Loucy (cell line): ENCODE results near the gene CAPRIN2.

Experiments used
- H2AFZ ChIP-seq: fragments of 200-600 bp; sonication (generic); 2 replicates; pipeline ENCODE4 v1.6.0; 2016; ENCODE audit warnings: antibody characterized with exemption, mild to moderate bottlenecking, low read length, moderate library complexity
- H3F3A ChIP-seq: fragments of 200-600 bp; 2 replicates; pipeline ENCODE4 v1.6.0; 2016; ENCODE audit warnings: antibody characterized with exemption, low read depth, mild to moderate bottlenecking
- H3K27me3 ChIP-seq: fragments of 200-600 bp; sonication (generic); 2 replicates; pipeline ENCODE4 v1.6.1; 2014; ENCODE audit warnings: low read length, mild to moderate bottlenecking; ENCODE audit not compliant: insufficient read depth, poor library complexity, severe bottlenecking
- H3K36me3 ChIP-seq: fragments of 200-600 bp; sonication (generic); 2 replicates; pipeline ENCODE4 v1.6.1; 2016; ENCODE audit warnings: low read length; ENCODE audit not compliant: insufficient read depth
- H3K4me1 ChIP-seq: fragments of 200-600 bp; sonication (generic); 2 replicates; pipeline ENCODE4 v1.5.1; 2014; ENCODE audit warnings: low read length, mild to moderate bottlenecking; ENCODE audit not compliant: insufficient read depth, poor library complexity, severe bottlenecking
- H3K4me2 ChIP-seq: fragments of 200-600 bp; sonication (generic); 2 replicates; pipeline ENCODE4 v1.6.0; 2014; ENCODE audit warnings: antibody characterized with exemption, low read length, low read depth, mild to moderate bottlenecking; ENCODE audit not compliant: poor library complexity, severe bottlenecking
- H3K4me3 ChIP-seq: fragments of 200-600 bp; sonication (generic); 2 replicates; pipeline ENCODE4 v1.5.1; 2014; ENCODE audit warnings: low read length, mild to moderate bottlenecking, mixed read lengths; ENCODE audit not compliant: poor library complexity, severe bottlenecking
- H3K79me2 ChIP-seq: fragments of 200-600 bp; sonication (generic); 2 replicates; pipeline ENCODE4 v1.6.1; 2014; ENCODE audit warnings: low read length; ENCODE audit not compliant: insufficient read depth
- H3K9ac ChIP-seq: fragments of 200-600 bp; sonication (generic); 2 replicates; pipeline ENCODE4 v1.6.0; 2014; ENCODE audit warnings: mild to moderate bottlenecking, low read depth, low read length, moderate library complexity; ENCODE audit not compliant: poor library complexity, severe bottlenecking
- H3K9me2 ChIP-seq: fragments of 200-600 bp; sonication (generic); replicated peaks from 2 replicates; pipeline ENCODE4 v1.6.1; 2016; ENCODE audit warnings: low read depth, low read length, mixed read lengths
- H3K9me3 ChIP-seq: fragments of 200-600 bp; sonication (generic); 2 replicates; pipeline ENCODE4 v1.6.1; 2014; ENCODE audit warnings: mild to moderate bottlenecking, antibody characterized with exemption, low read length, low read depth; ENCODE audit not compliant: insufficient read depth
- H4K20me1 ChIP-seq: fragments of 200-600 bp; sonication (generic); 2 replicates; pipeline ENCODE4 v1.6.0; 2014; ENCODE audit warnings: antibody characterized with exemption, low read length, mild to moderate bottlenecking; ENCODE audit not compliant: insufficient read depth, poor library complexity, severe bottlenecking
- CTCF ChIP-seq: fragments of 200-600 bp; sonication (generic); conservative IDR thresholded peaks from 2 replicates; pipeline ENCODE4 v1.5.1; 2014; ENCODE audit warnings: mild to moderate bottlenecking, antibody characterized with exemption, low read length
- EZH2phosphoT487 ChIP-seq: fragments of 200-600 bp; IDR thresholded peaks from 2 replicates; pipeline ENCODE4 v1.6.1; 2018; ENCODE audit warnings: antibody characterized with exemption, mild to moderate bottlenecking, moderate library complexity, borderline replicate concordance

The CAPRIN2 gene

GRCh38 chr12:30696943-30697342, 57.8 kb downstream of the CAPRIN2 start:
- H3K4me2 ChIP-seq = peak overlapping the region; percentile 91

DNA sequence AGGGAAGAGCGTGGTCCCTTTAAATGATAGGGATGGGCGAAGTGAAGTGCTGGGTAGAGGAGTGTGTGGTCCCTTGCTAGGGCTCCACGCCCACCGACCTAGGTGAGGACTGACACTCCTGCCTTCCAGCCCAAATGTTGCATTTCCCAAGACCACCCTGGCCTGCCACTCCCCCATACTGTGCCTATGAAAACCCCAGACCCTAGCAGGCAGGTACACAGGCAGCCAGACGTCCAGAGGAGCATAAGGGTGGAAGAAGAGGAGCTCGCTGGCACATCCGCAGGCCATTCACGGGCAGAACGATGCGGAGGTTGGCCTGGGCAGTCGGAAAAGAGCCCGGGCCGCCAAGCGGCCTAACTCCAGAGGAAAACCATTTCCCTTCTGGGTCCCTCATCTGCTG, 58.3 kb downstream of the CAPRIN2 start:
- Histone ChIP-seq H3K9ac (peak overlapping the region; percentile 90), H3K4me1 (peaks cover 35% of the 10 kb centered on the region), H3K79me2 (peaks cover 42% of the 10 kb centered on the region), H3K4me2 (peak overlapping the region; percentile 91), H3K27me3 (no peaks in the 10 kb centered on the region), H3K36me3 (no peaks in the 10 kb centered on the region), H3K9me2 (no peaks in the 10 kb centered on the region), H2AFZ (peak overlapping the region; percentile 96), H3F3A (no peaks in the 10 kb centered on the region), H4K20me1 (peaks cover 20% of the 10 kb centered on the region), H3K4me3 (peak overlapping the region; percentile 84), H3K9me3 (no peaks in the 10 kb centered on the region)
- no peak for TF ChIP-seq EZH2phosphoT487
- no peak for TF ChIP-seq CTCF

More at GRCh38 chr12:30696943-30697342, 57.8 kb downstream of the CAPRIN2 start:
- Histone ChIP-seq H3K9me2 (no peaks in the 10 kb centered on the region), H3K4me3 (peak overlapping the region; percentile 84), H3K79me2 (peaks cover 37% of the 10 kb centered on the region), H3K27me3 (no peaks in the 10 kb centered on the region), H3K9me3 (no peaks in the 10 kb centered on the region), H2AFZ (no peak overlapping the region), H3K4me1 (peaks cover 30% of the 10 kb centered on the region), H3K36me3 (no peaks in the 10 kb centered on the region), H3F3A (no peaks in the 10 kb centered on the region), H4K20me1 (peaks cover 17% of the 10 kb centered on the region), H3K9ac (no peak overlapping the region)
- no peak for TF ChIP-seq EZH2phosphoT487

DNA sequence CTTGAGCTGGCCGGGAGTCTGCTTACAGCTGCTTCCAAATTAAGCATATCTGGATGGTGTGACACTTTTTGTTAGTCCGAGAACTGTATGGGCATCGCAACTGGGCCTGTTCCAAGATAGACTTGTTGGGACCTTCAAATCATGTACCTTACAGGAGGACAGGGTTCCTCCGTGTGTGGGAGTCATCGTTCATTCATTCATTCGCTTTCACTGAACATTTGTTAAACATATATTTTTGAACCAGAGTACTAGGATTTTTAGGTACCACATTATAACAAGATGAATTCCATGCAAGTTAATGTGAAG, 58.7 kb downstream of the CAPRIN2 start:
- Histone ChIP-seq H3K9me2 (no peaks in the 10 kb centered on the region), H3K4me1 (peaks cover 37% of the 10 kb centered on the region), H3K9me3 (no peaks in the 10 kb centered on the region), H3K9ac (peak overlapping the region; percentile 90), H2AFZ (peak overlapping the region; percentile 96), H3K4me2 (peak overlapping the region; percentile 91), H4K20me1 (peaks cover 20% of the 10 kb centered on the region), H3K4me3 (peak overlapping the region; percentile 84), H3K27me3 (no peaks in the 10 kb centered on the region), H3K36me3 (no peaks in the 10 kb centered on the region), H3F3A (no peaks in the 10 kb centered on the region), H3K79me2 (peaks cover 46% of the 10 kb centered on the region)
- no peak for TF ChIP-seq CTCF
- TF ChIP-seq EZH2phosphoT487 = no peak
